Bronchial epithelial cell (primary cell): ENCODE data around the gene FBN1. TPM values are rescaled to one million over a fixed set of nuclear protein-coding genes. Genes with fewer than 3 reads are reported as not detected.

ENCODE experiments used
- DNase-seq: peaks from one replicate; pipeline ENCODE4 v3.0.0-alpha.2; 2010; ENCODE audit warnings: low read depth
- FAIRE-seq: peaks from 2 replicates; lab custom pipeline; 2011; peaks lifted over from hg19 to GRCh38; lab: Jason Lieb, UNC
- H3K27me3 ChIP-seq: 2 replicates; pipeline ENCODE4 v1.5.1; 2011; ENCODE audit warnings: low read length; ENCODE audit not compliant: control insufficient read depth, insufficient read depth
- H3K36me3 ChIP-seq: 2 replicates; pipeline ENCODE4 v1.5.1; 2011; ENCODE audit warnings: low read length; ENCODE audit not compliant: control insufficient read depth, insufficient read depth
- H3K4me3 ChIP-seq: 2 replicates; pipeline ENCODE4 v1.5.1; 2011; ENCODE audit warnings: mild to moderate bottlenecking, low read depth, low read length, control low read depth
- CTCF ChIP-seq: IDR thresholded peaks from 2 replicates; pipeline ENCODE4 v1.5.1; 2011; ENCODE audit warnings: mild to moderate bottlenecking, moderate library complexity, low read length, control low read depth, inconsistent platforms; ENCODE audit not compliant: insufficient read depth, severe bottlenecking
- total RNA-seq: library from RNA; depleted of rRNA; stranded (reverse); fragments of >200 nt; gene quantifications from 2 replicates; pipeline ENCODE4 v1.2.1, GENCODE V29; 2014

The FBN1 gene
- total RNA-seq, 1 donor from 2014 or later: 6.3 TPM

GRCh38 chr15:48516121-48516520 lies 129.4 kb downstream of the FBN1 start:
- Histone ChIP-seq H3K27me3 (no peaks in the 10 kb centered on the region), H3K4me3 (no peak overlapping the region), H3K36me3 (no peaks in the 10 kb centered on the region)
- FAIRE-seq: no peak
- no peak for DNase-seq
- TF ChIP-seq CTCF: no peak

GRCh38 chr15:48515500-48515899 lies 130.0 kb downstream of the FBN1 start:
- Histone ChIP-seq H3K4me3 (no peak overlapping the region), H3K36me3 (no peaks in the 10 kb centered on the region), H3K27me3 (no peaks in the 10 kb centered on the region)
- FAIRE-seq: no peak
- no peak for DNase-seq
- TF ChIP-seq CTCF: no peak

- Histone ChIP-seq H3K36me3 (no peaks in the 10 kb centered on the region), H3K4me3 (no peak overlapping the region), H3K27me3 (no peaks in the 10 kb centered on the region)
- DNase-seq: no peak
- no peak for TF ChIP-seq CTCF
- FAIRE-seq: no peak
These were observed 131.2 kb downstream of the FBN1 start for GRCh38 chr15:48514103-48514816.

GRCh38 chr15:48510976-48511375 lies 134.5 kb downstream of the FBN1 start:
- no peak for DNase-seq
- H3K4me3 ChIP-seq: no peak overlapping the region
- no peak for TF ChIP-seq CTCF
- H3K27me3 ChIP-seq: no peaks in the 10 kb centered on the region
- no peaks in the 10 kb centered on the region for H3K36me3 ChIP-seq
- FAIRE-seq: no peak

- DNase-seq: peak; percentile 67
- no peak overlapping the region for H3K4me3 ChIP-seq
- H3K36me3 ChIP-seq: no peaks in the 10 kb centered on the region
- peak; percentile 82 for TF ChIP-seq CTCF
- H3K27me3 ChIP-seq: no peaks in the 10 kb centered on the region
- no peak for FAIRE-seq
These were observed 138.0 kb downstream of the FBN1 start for GRCh38 chr15:48507416-48508065.

- no peak for DNase-seq
- TF ChIP-seq CTCF: no peak
- H3K27me3 ChIP-seq: no peaks in the 10 kb centered on the region
- H3K36me3 ChIP-seq: no peaks in the 10 kb centered on the region
- H3K4me3 ChIP-seq: no peak overlapping the region
- FAIRE-seq: no peak
These were observed 140.4 kb downstream of the FBN1 start for GRCh38 chr15:48505067-48505466.
